H1 (cell line): ENCODE measurements around the gene NAP1L5.

ENCODE experiments used
- CBX5 ChIP-seq: fragments of 300-800, 300-1000 bp; sonication (generic); IDR thresholded peaks from 2 replicates; pipeline ENCODE4 v1.7.1; 2016; ENCODE audit warnings: antibody characterized with exemption, low read length, low read depth
- CEBPB ChIP-seq: IDR thresholded peaks from 2 replicates; pipeline ENCODE4 v1.6.1; 2012; ENCODE audit warnings: low read depth, low read length
- EP300 ChIP-seq, 2 experiments: IDR thresholded peaks; 1 replicate in 1 of 2; 2 replicates in 1 of 2; pipeline ENCODE4 v1.6.1; 2011 to 2012; ENCODE audit warnings: low read depth in 2 of 2, low read length in 2 of 2, mild to moderate bottlenecking in 2 of 2, borderline replicate concordance in 1 of 2, inconsistent platforms in 1 of 2, moderate library complexity in 1 of 2
- EZH2 ChIP-seq: fragments of 200-600 bp; sonication (generic); IDR thresholded peaks from 2 replicates; pipeline ENCODE4 v1.7.1; 2012; ENCODE audit warnings: low read depth, mild to moderate bottlenecking, moderate library complexity, low read length, inconsistent platforms; ENCODE audit not compliant: severe bottlenecking
- NRF1 ChIP-seq: IDR thresholded peaks from 2 replicates; pipeline ENCODE4 v1.6.1; 2011; ENCODE audit warnings: mild to moderate bottlenecking, low read depth, low read length, improper control_type of control experiment
- POLR2A ChIP-seq, 2 experiments: IDR thresholded peaks; 1 replicate in 1 of 2; 2 replicates in 1 of 2; pipeline ENCODE4 v1.6.1; 2011; ENCODE audit warnings: low read depth in 2 of 2, low read length in 2 of 2, mild to moderate bottlenecking in 2 of 2; ENCODE audit errors: control extremely low read depth in 1 of 2
- POLR2AphosphoS5 ChIP-seq: IDR thresholded peaks from 2 replicates; pipeline ENCODE4 v1.6.1; 2011; ENCODE audit warnings: low read depth, low read length
- RAD21 ChIP-seq, 2 experiments: IDR thresholded peaks in 1 of 2; conservative IDR thresholded peaks in 1 of 2; 2 replicates each; pipeline ENCODE4 v1.6.1; 2011; ENCODE audit warnings: low read depth in 2 of 2, low read length in 2 of 2, improper control_type of control experiment in 1 of 2, inconsistent platforms in 1 of 2, mild to moderate bottlenecking in 1 of 2, moderate library complexity in 1 of 2
- RFX5 ChIP-seq: IDR thresholded peaks from 2 replicates; pipeline ENCODE4 v1.6.1; 2011; ENCODE audit warnings: low read depth, low read length, improper control_type of control experiment, borderline replicate concordance
- RXRA ChIP-seq: IDR thresholded peaks from 2 replicates; pipeline ENCODE4 v1.6.1; 2011; ENCODE audit warnings: low read depth, mild to moderate bottlenecking, low read length, moderate library complexity; ENCODE audit not compliant: insufficient read depth
- YY1 ChIP-seq: IDR thresholded peaks from 2 replicates; pipeline ENCODE4 v1.6.1; 2011; ENCODE audit warnings: low read depth, mild to moderate bottlenecking, low read length
- TF ChIP-seq, protein P1 (sequence below), 3 experiments: IDR thresholded peaks; 1 replicate in 2 of 3; 2 replicates in 1 of 3; pipeline versions ENCODE4 v1.5.1 to v1.6.1; 2011; ENCODE audit warnings: low read length in 3 of 3, mild to moderate bottlenecking in 3 of 3, inconsistent platforms in 2 of 3, low read depth in 1 of 3, moderate library complexity in 1 of 3; ENCODE audit not compliant: insufficient read depth in 1 of 3; ENCODE audit errors: control extremely low read depth in 1 of 3
- TF ChIP-seq, protein P2 (sequence below): IDR thresholded peaks from 2 replicates; pipeline ENCODE4 v1.6.1; 2011; ENCODE audit warnings: low read depth, mild to moderate bottlenecking, low read length; ENCODE audit not compliant: insufficient read depth
- TF ChIP-seq, protein P3 (sequence below): IDR thresholded peaks from 2 replicates; pipeline ENCODE4 v1.6.1; 2012; ENCODE audit warnings: inconsistent platforms

DNA sequence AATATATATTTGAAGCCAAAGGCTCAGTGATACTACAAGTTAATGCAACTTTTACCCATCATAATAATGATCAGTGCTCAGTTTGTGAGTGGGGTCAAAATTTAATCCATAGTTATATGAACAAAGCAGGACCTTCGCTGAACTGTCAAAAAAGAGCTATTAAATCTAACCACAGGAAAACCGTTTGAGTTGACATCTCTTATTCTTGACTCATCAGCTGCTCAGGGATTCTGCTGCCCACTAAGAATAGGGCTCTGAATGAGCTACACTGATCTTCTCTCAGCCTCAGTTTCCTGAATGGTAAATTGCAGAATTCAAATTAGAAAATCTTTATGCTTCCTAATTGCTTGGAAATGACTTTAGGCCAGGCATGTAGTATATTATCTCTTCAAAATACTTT lies 44.9 kb upstream of the NAP1L5 start:
- TF ChIP-seq, protein P1, sequence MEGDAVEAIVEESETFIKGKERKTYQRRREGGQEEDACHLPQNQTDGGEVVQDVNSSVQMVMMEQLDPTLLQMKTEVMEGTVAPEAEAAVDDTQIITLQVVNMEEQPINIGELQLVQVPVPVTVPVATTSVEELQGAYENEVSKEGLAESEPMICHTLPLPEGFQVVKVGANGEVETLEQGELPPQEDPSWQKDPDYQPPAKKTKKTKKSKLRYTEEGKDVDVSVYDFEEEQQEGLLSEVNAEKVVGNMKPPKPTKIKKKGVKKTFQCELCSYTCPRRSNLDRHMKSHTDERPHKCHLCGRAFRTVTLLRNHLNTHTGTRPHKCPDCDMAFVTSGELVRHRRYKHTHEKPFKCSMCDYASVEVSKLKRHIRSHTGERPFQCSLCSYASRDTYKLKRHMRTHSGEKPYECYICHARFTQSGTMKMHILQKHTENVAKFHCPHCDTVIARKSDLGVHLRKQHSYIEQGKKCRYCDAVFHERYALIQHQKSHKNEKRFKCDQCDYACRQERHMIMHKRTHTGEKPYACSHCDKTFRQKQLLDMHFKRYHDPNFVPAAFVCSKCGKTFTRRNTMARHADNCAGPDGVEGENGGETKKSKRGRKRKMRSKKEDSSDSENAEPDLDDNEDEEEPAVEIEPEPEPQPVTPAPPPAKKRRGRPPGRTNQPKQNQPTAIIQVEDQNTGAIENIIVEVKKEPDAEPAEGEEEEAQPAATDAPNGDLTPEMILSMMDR (IDR thresholded peaks at IDR 0.05; ENCODE audit: control extremely low read depth in 1 of 3, insufficient read depth in 1 of 3, low read depth in 1 of 3, low read length in 3 of 3), result no peak
- TF ChIP-seq EZH2 (no peak), POLR2A (IDR thresholded peaks at IDR 0.05; ENCODE audit: control extremely low read depth in 1 of 2, low read depth in 2 of 2, low read length in 2 of 2) (no peak), NRF1 (no peak), EP300 (IDR thresholded peaks at IDR 0.05; ENCODE audit: borderline replicate concordance in 1 of 2, low read depth in 2 of 2, low read length in 2 of 2) (no peak), YY1 (no peak), POLR2AphosphoS5 (no peak), RFX5 (no peak), RXRA (no peak), CEBPB (no peak), CBX5 (no peak), RAD21 (IDR thresholded peaks at IDR 0.05 in 1 of 2, conservative IDR thresholded peaks at IDR 0.05 in 1 of 2; ENCODE audit: low read depth in 2 of 2, low read length in 2 of 2) (no peak)
- TF ChIP-seq, protein P2, sequence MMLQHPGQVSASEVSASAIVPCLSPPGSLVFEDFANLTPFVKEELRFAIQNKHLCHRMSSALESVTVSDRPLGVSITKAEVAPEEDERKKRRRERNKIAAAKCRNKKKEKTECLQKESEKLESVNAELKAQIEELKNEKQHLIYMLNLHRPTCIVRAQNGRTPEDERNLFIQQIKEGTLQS, result no peak
- TF ChIP-seq, protein P3, sequence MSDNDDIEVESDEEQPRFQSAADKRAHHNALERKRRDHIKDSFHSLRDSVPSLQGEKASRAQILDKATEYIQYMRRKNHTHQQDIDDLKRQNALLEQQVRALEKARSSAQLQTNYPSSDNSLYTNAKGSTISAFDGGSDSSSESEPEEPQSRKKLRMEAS, result no peak
